CD4-positive, CD25-positive, alpha-beta regulatory T cell (primary cell): ENCODE data around the gene ALDH1A1. TPM values are rescaled to one million over a fixed set of nuclear protein-coding genes. Genes with fewer than 3 reads are reported as not detected.

ENCODE experiments used
- ATAC-seq, 2 donors: fragments of 150-1000 bp; cut with Tn5 transposase; one replicate each; pipeline ENCODE4 v1.10.0; 2021; ENCODE audit warnings: low read depth in 2 of 2, moderate number of reproducible peaks in 2 of 2, moderate library complexity in 1 of 2
- DNase-seq, 3 donors: peaks; one replicate each; pipeline versions ENCODE4 v3.0.0 to v3.0.0-alpha.2; 2012 to 2022; ENCODE audit warnings: mixed read lengths in 1 of 3
- H3K27ac ChIP-seq: one replicate; pipeline ENCODE4 v1.7.0; 2013; ENCODE audit warnings: mild to moderate bottlenecking, low read length; ENCODE audit not compliant: insufficient read depth, poor library complexity, severe bottlenecking
- H3K27me3 ChIP-seq: one replicate; pipeline ENCODE4 v1.7.0; 2013; ENCODE audit warnings: low read length; ENCODE audit not compliant: control insufficient read depth, insufficient read depth
- H3K36me3 ChIP-seq: one replicate; pipeline ENCODE4 v1.7.0; 2013; ENCODE audit warnings: mild to moderate bottlenecking, low read length, moderate library complexity; ENCODE audit not compliant: control insufficient read depth, insufficient read depth
- H3K4me1 ChIP-seq: 2 replicates; pipeline ENCODE4 v1.7.0; 2013; ENCODE audit warnings: mild to moderate bottlenecking, low read length; ENCODE audit not compliant: insufficient read depth, control insufficient read depth, poor library complexity, severe bottlenecking
- H3K4me3 ChIP-seq: one replicate; pipeline ENCODE4 v1.7.0; 2013; ENCODE audit warnings: low read depth, mild to moderate bottlenecking, low read length, moderate library complexity
- H3K9me3 ChIP-seq, 2 experiments: 1 replicate in 1 of 2; 2 replicates in 1 of 2; pipeline ENCODE4 v1.7.0; 2013; ENCODE audit warnings: low read length in 2 of 2, mild to moderate bottlenecking in 1 of 2, moderate library complexity in 1 of 2; ENCODE audit not compliant: control insufficient read depth in 2 of 2
- H3K27ac Mint-ChIP-seq, 3 donors: one replicate each; pipeline ENCODE4 v1.8.0; 2020 to 2022; ENCODE audit warnings: mild to moderate bottlenecking in 3 of 3, mixed read lengths in 3 of 3, moderate library complexity in 2 of 3
- H3K27me3 Mint-ChIP-seq: one replicate; pipeline ENCODE4 v1.8.0; 2022; ENCODE audit warnings: mild to moderate bottlenecking, mixed read lengths
- H3K36me3 Mint-ChIP-seq: one replicate; pipeline ENCODE4 v1.8.0; 2020; ENCODE audit warnings: mixed read lengths
- H3K4me1 Mint-ChIP-seq, 4 donors: one replicate each; pipeline ENCODE4 v1.8.0; 2020 to 2022; ENCODE audit warnings: mixed read lengths in 4 of 4, mild to moderate bottlenecking in 1 of 4
- H3K4me3 Mint-ChIP-seq, 4 donors: one replicate each; pipeline ENCODE4 v1.8.0; 2020 to 2022; ENCODE audit warnings: mild to moderate bottlenecking in 4 of 4, mixed read lengths in 4 of 4, moderate library complexity in 3 of 4
- H3K9me3 Mint-ChIP-seq, 7 donors: one replicate each; pipeline ENCODE4 v1.8.0; 2020 to 2022; ENCODE audit warnings: mixed read lengths in 7 of 7, mild to moderate bottlenecking in 3 of 7, moderate library complexity in 2 of 7
- polyA plus RNA-seq, 4 donors: library from polyadenylated mRNA; unstranded; fragments of 300-500 nt; fragmentation: Illumina TruSeq; gene quantifications; one replicate each; pipeline ENCODE4 v1.2.3, GENCODE V29; 2021
- total RNA-seq: library from RNA; stranded (reverse); gene quantifications from one replicate; pipeline ENCODE4 v1.2.3, GENCODE V29; 2022

ALDH1A1 gene
- total and polyA plus RNA-seq, 5 donors from 2014 or later = 0.10 to 1.0 TPM; not detected in 3

DNA sequence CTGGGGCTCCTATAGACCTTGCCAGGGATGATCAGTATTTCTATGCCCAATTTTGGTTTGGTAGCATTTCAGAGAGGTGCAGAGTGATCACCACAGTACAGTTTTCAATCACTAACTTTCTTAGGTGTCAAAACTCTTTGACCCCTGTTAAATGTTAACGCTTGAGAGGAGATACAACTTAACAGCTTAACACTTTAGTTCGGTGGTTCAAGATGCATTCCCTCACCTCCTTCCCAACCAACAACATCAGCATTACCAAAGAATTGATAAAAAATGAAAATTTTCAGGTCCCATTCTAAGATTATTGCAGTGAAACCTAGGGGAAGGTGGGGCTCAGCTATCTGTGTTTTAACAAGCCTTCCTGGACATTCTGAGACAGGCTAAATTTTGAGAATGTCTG lies 16.2 kb downstream of the ALDH1A1 start:
- no peaks in the 10 kb centered on the region for H3K27me3 ChIP-seq

GRCh38 chr9:72936266-72936665 lies 16.6 kb downstream of the ALDH1A1 start:
- no peak overlapping the region for H3K27ac Mint-ChIP-seq
- no peak overlapping the region for H3K4me3 ChIP-seq
- H3K27me3 Mint-ChIP-seq = no peaks in the 10 kb centered on the region

More for the DNA sequence above, 16.2 kb downstream of the ALDH1A1 start:
- H3K4me3 ChIP-seq = no peak overlapping the region
- H3K36me3 ChIP-seq = no peaks in the 10 kb centered on the region
- Mint-ChIP-seq H3K9me3 (peaks cover 0 to 1% (median 0%) of the 10 kb centered on the region in 7 donors), H3K36me3 (no peaks in the 10 kb centered on the region), H3K4me3 (no peak overlapping the region), H3K27me3 (no peaks in the 10 kb centered on the region), H3K27ac (no peak overlapping the region), H3K4me1 (no peaks in the 10 kb centered on the region)
- no peaks in the 10 kb centered on the region for H3K9me3 ChIP-seq
- H3K27ac ChIP-seq = no peak overlapping the region
- no peak for ATAC-seq
- no peaks in the 10 kb centered on the region for H3K4me1 ChIP-seq
- DNase-seq = no peak

DNA sequence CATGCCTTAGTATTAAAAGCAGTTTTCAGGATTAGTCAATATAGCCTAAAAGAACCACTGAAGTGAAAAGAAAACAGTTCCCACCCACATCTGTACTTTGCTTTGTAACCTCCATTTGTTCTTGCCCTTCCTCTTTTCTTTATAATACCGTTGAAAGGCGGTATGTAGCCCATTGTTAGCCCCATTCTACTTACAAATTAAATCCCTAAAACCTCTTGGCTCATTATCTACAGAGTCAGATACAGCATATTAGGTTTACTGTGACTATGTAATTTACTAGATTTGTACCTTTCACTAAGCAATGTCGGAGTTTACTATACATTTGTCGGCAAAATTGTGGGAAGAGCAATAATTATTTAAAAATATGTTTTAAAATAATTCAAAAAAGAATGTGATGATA lies 17.3 kb downstream of the ALDH1A1 start:
- Mint-ChIP-seq H3K36me3 (no peaks in the 10 kb centered on the region), H3K27ac (no peak overlapping the region), H3K9me3 (peaks cover 0 to 1% (median 0%) of the 10 kb centered on the region in 7 donors), H3K4me1 (no peaks in the 10 kb centered on the region), H3K4me3 (no peak overlapping the region), H3K27me3 (no peaks in the 10 kb centered on the region)
- no peaks in the 10 kb centered on the region for H3K36me3 ChIP-seq
- no peaks in the 10 kb centered on the region for H3K27me3 ChIP-seq
- no peak overlapping the region for H3K27ac ChIP-seq
- ATAC-seq (no peak), DNase-seq (no peak)
- H3K4me3 ChIP-seq = no peak overlapping the region
- no peaks in the 10 kb centered on the region for H3K9me3 ChIP-seq
- H3K4me1 ChIP-seq = no peaks in the 10 kb centered on the region

More at GRCh38 chr9:72936266-72936665, 16.6 kb downstream of the ALDH1A1 start:
- ATAC-seq = no peak
- no peak overlapping the region for H3K27ac ChIP-seq
- Mint-ChIP-seq H3K36me3 (no peaks in the 10 kb centered on the region), H3K4me1 (no peaks in the 10 kb centered on the region), H3K4me3 (no peak overlapping the region), H3K9me3 (peaks cover 0 to 1% (median 0%) of the 10 kb centered on the region in 7 donors)
- no peak for DNase-seq
- no peaks in the 10 kb centered on the region for H3K27me3 ChIP-seq
- H3K9me3 ChIP-seq = no peaks in the 10 kb centered on the region
- no peaks in the 10 kb centered on the region for H3K4me1 ChIP-seq
- H3K36me3 ChIP-seq = no peaks in the 10 kb centered on the region

- no peak for DNase-seq
- Mint-ChIP-seq H3K4me3 (no peak overlapping the region), H3K27ac (no peak overlapping the region), H3K4me1 (no peaks in the 10 kb centered on the region), H3K27me3 (no peaks in the 10 kb centered on the region), H3K36me3 (no peaks in the 10 kb centered on the region), H3K9me3 (peaks cover 0 to 2% (median 0%) of the 10 kb centered on the region in 7 donors)
- Histone ChIP-seq H3K27me3 (no peaks in the 10 kb centered on the region), H3K27ac (no peak overlapping the region), H3K36me3 (no peaks in the 10 kb centered on the region), H3K4me1 (no peaks in the 10 kb centered on the region), H3K4me3 (no peak overlapping the region), H3K9me3 (no peaks in the 10 kb centered on the region)
- no peak for ATAC-seq
Measured at GRCh38 chr9:72933730-72934665, 18.9 kb downstream of the ALDH1A1 start.

- H3K9me3 ChIP-seq = no peaks in the 10 kb centered on the region
- H3K36me3 ChIP-seq = no peaks in the 10 kb centered on the region
- H3K4me1 ChIP-seq = no peaks in the 10 kb centered on the region
- H3K4me3 ChIP-seq = no peak overlapping the region
- H3K27me3 ChIP-seq = no peaks in the 10 kb centered on the region
- ATAC-seq (no peak), DNase-seq (no peak)
- Mint-ChIP-seq H3K4me1 (no peaks in the 10 kb centered on the region), H3K27ac (no peak overlapping the region), H3K9me3 (peaks cover 0 to 2% (median 0%) of the 10 kb centered on the region in 7 donors), H3K36me3 (no peaks in the 10 kb centered on the region), H3K4me3 (no peak overlapping the region), H3K27me3 (no peaks in the 10 kb centered on the region)
- H3K27ac ChIP-seq = no peak overlapping the region
Measured at GRCh38 chr9:72932619-72933018, 20.2 kb downstream of the ALDH1A1 start.

GRCh38 chr9:72931897-72932296 lies 21.0 kb downstream of the ALDH1A1 start:
- no peaks in the 10 kb centered on the region for H3K4me1 ChIP-seq
- ATAC-seq = no peak
- Mint-ChIP-seq H3K27me3 (no peaks in the 10 kb centered on the region), H3K36me3 (no peaks in the 10 kb centered on the region), H3K9me3 (peaks cover 0 to 2% (median 0%) of the 10 kb centered on the region in 7 donors), H3K4me1 (no peaks in the 10 kb centered on the region), H3K27ac (no peak overlapping the region), H3K4me3 (no peak overlapping the region)
- no peak for DNase-seq
- no peaks in the 10 kb centered on the region for H3K9me3 ChIP-seq
- H3K4me3 ChIP-seq = no peak overlapping the region
- no peaks in the 10 kb centered on the region for H3K36me3 ChIP-seq
- H3K27ac ChIP-seq = no peak overlapping the region
- no peaks in the 10 kb centered on the region for H3K27me3 ChIP-seq

GRCh38 chr9:72931437-72931836 lies 21.4 kb downstream of the ALDH1A1 start:
- no peak overlapping the region for H3K27ac ChIP-seq
- Mint-ChIP-seq H3K27me3 (no peaks in the 10 kb centered on the region), H3K9me3 (peaks cover 0 to 2% (median 0%) of the 10 kb centered on the region in 7 donors), H3K36me3 (no peaks in the 10 kb centered on the region), H3K4me1 (no peaks in the 10 kb centered on the region), H3K27ac (no peak overlapping the region), H3K4me3 (no peak overlapping the region)
- DNase-seq (no peak), ATAC-seq (no peak)
- no peaks in the 10 kb centered on the region for H3K4me1 ChIP-seq
- no peak overlapping the region for H3K4me3 ChIP-seq
- no peaks in the 10 kb centered on the region for H3K9me3 ChIP-seq
- no peaks in the 10 kb centered on the region for H3K36me3 ChIP-seq
- no peaks in the 10 kb centered on the region for H3K27me3 ChIP-seq

DNA sequence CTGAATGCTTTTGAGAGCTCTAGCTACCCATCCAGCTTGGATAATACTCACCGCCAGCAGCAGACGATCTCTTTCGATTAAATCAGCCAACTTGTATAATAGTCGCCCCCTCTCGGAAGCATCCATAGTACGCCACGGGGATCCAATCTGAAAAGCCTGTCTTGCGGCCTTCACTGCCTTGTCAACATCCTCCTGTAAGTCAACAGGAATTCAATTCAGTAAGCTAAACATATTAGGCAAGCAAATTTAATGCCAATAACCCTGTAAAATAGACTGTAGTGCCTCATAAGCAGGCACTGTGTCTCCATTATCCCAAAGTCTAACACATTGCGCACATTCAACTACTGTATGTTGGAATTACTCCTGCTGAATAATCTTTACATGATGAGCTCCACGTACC lies 22.0 kb downstream of the ALDH1A1 start:
- DNase-seq (no peak), ATAC-seq (no peak)
- no peaks in the 10 kb centered on the region for H3K4me1 Mint-ChIP-seq
- Histone ChIP-seq H3K4me3 (no peak overlapping the region), H3K27ac (no peak overlapping the region), H3K27me3 (no peaks in the 10 kb centered on the region), H3K9me3 (no peaks in the 10 kb centered on the region), H3K4me1 (no peaks in the 10 kb centered on the region), H3K36me3 (no peaks in the 10 kb centered on the region)
- peaks cover 0 to 2% (median 0%) of the 10 kb centered on the region in 7 donors for H3K9me3 Mint-ChIP-seq
- no peak overlapping the region for H3K4me3 Mint-ChIP-seq
- no peaks in the 10 kb centered on the region for H3K36me3 Mint-ChIP-seq
- H3K27me3 Mint-ChIP-seq = no peaks in the 10 kb centered on the region
- no peak overlapping the region for H3K27ac Mint-ChIP-seq
